ENCODE measurements around the gene PARP1.

The PARP1 gene

GRCh38 chr1:226405411-226405988 is 2.4 kb downstream of the PARP1 start:
- no peak for DNase-seq (ENCODE audit: low read depth)

- DNase-seq (ENCODE audit: low read depth), result no peak
Observed at GRCh38 chr1:226404904-226405222, 3.0 kb downstream of the PARP1 start.

- no peak for DNase-seq (ENCODE audit: low read depth)
Observed at GRCh38 chr1:226404063-226404903, 3.6 kb downstream of the PARP1 start.

- DNase-seq (ENCODE audit: low read depth), result no peak
Observed at GRCh38 chr1:226403201-226404034, 4.5 kb downstream of the PARP1 start.

- DNase-seq (ENCODE audit: low read depth), result no peak
Observed at GRCh38 chr1:226402739-226403165, 5.1 kb downstream of the PARP1 start.

GRCh38 chr1:226401355-226402303 is 6.3 kb downstream of the PARP1 start:
- no peak for DNase-seq (ENCODE audit: low read depth)

GRCh38 chr1:226400519-226401354 is 7.2 kb downstream of the PARP1 start:
- DNase-seq (ENCODE audit: low read depth), result no peak

GRCh38 chr1:226397955-226398636 is 9.8 kb downstream of the PARP1 start:
- no peak for DNase-seq (ENCODE audit: low read depth)

- no peak for DNase-seq (ENCODE audit: low read depth)
Observed at GRCh38 chr1:226397011-226397926, 10.6 kb downstream of the PARP1 start.

GRCh38 chr1:226395753-226396152 is 12.1 kb downstream of the PARP1 start:
- no peak for DNase-seq (ENCODE audit: low read depth)

- DNase-seq (ENCODE audit: low read depth), result no peak
Observed at GRCh38 chr1:226394462-226394861, 13.4 kb downstream of the PARP1 start.

GRCh38 chr1:226390681-226391080 is 17.2 kb downstream of the PARP1 start:
- DNase-seq (ENCODE audit: low read depth), result no peak

GRCh38 chr1:226388131-226388530 is 19.8 kb downstream of the PARP1 start:
- no peak for DNase-seq (ENCODE audit: low read depth)

- DNase-seq (ENCODE audit: low read depth), result no peak
Observed at GRCh38 chr1:226384717-226385116, 23.2 kb downstream of the PARP1 start.

GRCh38 chr1:226384040-226384439 is 23.9 kb downstream of the PARP1 start:
- no peak for DNase-seq (ENCODE audit: low read depth)

GRCh38 chr1:226382030-226382429 is 25.9 kb downstream of the PARP1 start:
- no peak for DNase-seq (ENCODE audit: low read depth)

GRCh38 chr1:226381226-226381998 is 26.5 kb downstream of the PARP1 start:
- DNase-seq (ENCODE audit: low read depth), result no peak

- no peak for DNase-seq (ENCODE audit: low read depth)
Observed at GRCh38 chr1:226378071-226378470, 29.8 kb downstream of the PARP1 start.
